ENCODE results near the gene CAPN15.
"Not testable (repeated sequence)": the region's sequence is repeated elsewhere in the genome, so short reads cannot be mapped to it uniquely, and the experiment has no call there.

The CAPN15 gene

GRCh38 chr16:507527-507926 lies 20.0 kb upstream of the CAPN15 start:
- DNase-seq (ENCODE audit: low spot score), result not testable (repeated sequence)

GRCh38 chr16:507996-508395 lies 19.5 kb upstream of the CAPN15 start:
- DNase-seq (ENCODE audit: low spot score), result no peak

GRCh38 chr16:508884-509736 lies 18.4 kb upstream of the CAPN15 start:
- DNase-seq (ENCODE audit: low spot score), result no peak

- no peak for DNase-seq (ENCODE audit: low spot score)
Observed at GRCh38 chr16:510066-510825, 17.3 kb upstream of the CAPN15 start.

GRCh38 chr16:512802-513201 lies 14.7 kb upstream of the CAPN15 start:
- no peak for DNase-seq (ENCODE audit: low spot score)

GRCh38 chr16:513950-514349 lies 13.6 kb upstream of the CAPN15 start:
- no peak for DNase-seq (ENCODE audit: low spot score)

- DNase-seq (ENCODE audit: low spot score), result no peak
Observed at GRCh38 chr16:515175-515938, 12.2 kb upstream of the CAPN15 start.

GRCh38 chr16:515939-516226 lies 11.6 kb upstream of the CAPN15 start:
- DNase-seq (ENCODE audit: low spot score), result no peak

GRCh38 chr16:516301-516700 lies 11.2 kb upstream of the CAPN15 start:
- DNase-seq (ENCODE audit: low spot score), result no peak

GRCh38 chr16:518858-519257 lies 8.7 kb upstream of the CAPN15 start:
- DNase-seq (ENCODE audit: low spot score), result no peak

- DNase-seq (ENCODE audit: low spot score), result no peak
Observed at GRCh38 chr16:519425-519824, 8.1 kb upstream of the CAPN15 start.

GRCh38 chr16:519841-520687 lies 7.4 kb upstream of the CAPN15 start:
- DNase-seq (ENCODE audit: low spot score), result no peak

GRCh38 chr16:520847-521246 lies 6.7 kb upstream of the CAPN15 start:
- DNase-seq (ENCODE audit: low spot score), result no peak

GRCh38 chr16:521381-522210 lies 5.9 kb upstream of the CAPN15 start:
- no peak for DNase-seq (ENCODE audit: low spot score)

GRCh38 chr16:522320-523096 lies 5.0 kb upstream of the CAPN15 start:
- no peak for DNase-seq (ENCODE audit: low spot score)

- DNase-seq (ENCODE audit: low spot score), result no peak
Observed at GRCh38 chr16:523097-523741, 4.3 kb upstream of the CAPN15 start.

- no peak for DNase-seq (ENCODE audit: low spot score)
Observed at GRCh38 chr16:524274-525040, 3.1 kb upstream of the CAPN15 start.

GRCh38 chr16:525123-525519 lies 2.4 kb upstream of the CAPN15 start:
- DNase-seq (ENCODE audit: low spot score), result no peak

Data from NAMALWA (cell line).